Measurements from ENCODE around the gene PTPN14.

PTPN14 gene

DNA sequence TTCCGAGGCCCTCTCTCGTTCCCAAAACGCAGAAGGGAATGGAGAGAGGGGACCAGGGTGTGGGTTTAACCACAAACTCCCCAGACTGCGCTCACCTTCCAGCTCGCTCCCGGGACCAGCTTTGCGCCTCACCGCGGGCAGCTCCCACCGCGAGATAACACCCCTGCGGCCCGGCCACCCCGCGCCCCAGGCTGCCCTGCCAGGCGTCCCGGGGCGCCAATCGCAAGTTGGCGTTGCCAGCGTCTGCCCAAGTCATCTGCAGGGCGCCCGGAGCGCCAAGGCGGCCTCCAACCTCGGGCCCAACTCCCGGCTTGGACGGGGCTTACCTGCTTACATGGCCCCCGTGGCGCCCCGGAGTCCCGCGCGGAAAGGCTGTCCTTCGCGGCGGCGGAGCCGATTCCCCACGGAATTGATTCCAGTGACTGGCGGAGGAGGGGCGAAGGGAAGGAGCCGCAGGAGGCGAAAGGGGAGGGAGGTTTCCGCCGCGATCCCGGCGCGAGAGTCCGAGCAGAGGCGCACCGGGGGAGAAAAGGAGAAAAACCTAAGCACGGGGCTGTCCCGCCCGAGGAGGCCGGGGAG lies 456 bp downstream of the PTPN14 start:
- H3K4me3 Mint-ChIP-seq = peak overlapping the region; percentile 80
- peaks cover 4% of the 10 kb centered on the region for H3K4me1 Mint-ChIP-seq (ENCODE audit: low read depth)
- H3K27me3 Mint-ChIP-seq = peaks cover 60% of the 10 kb centered on the region
- H3K36me3 Mint-ChIP-seq (ENCODE audit: low read depth) = no peaks in the 10 kb centered on the region
- H3K27ac Mint-ChIP-seq = no peak overlapping the region
- no peaks in the 10 kb centered on the region for H3K9me3 Mint-ChIP-seq

GRCh38 chr1:214550013-214550856 lies 1.2 kb downstream of the PTPN14 start:
- Mint-ChIP-seq H3K9me3 (no peaks in the 10 kb centered on the region), H3K27ac (no peak overlapping the region), H3K4me3 (peak overlapping the region; percentile 39), H3K4me1 (ENCODE audit: low read depth) (peaks cover 4% of the 10 kb centered on the region), H3K27me3 (peaks cover 60% of the 10 kb centered on the region), H3K36me3 (ENCODE audit: low read depth) (no peaks in the 10 kb centered on the region)

- Mint-ChIP-seq H3K27me3 (peaks cover 60% of the 10 kb centered on the region), H3K4me1 (ENCODE audit: low read depth) (peaks cover 4% of the 10 kb centered on the region), H3K36me3 (ENCODE audit: low read depth) (no peaks in the 10 kb centered on the region), H3K27ac (no peak overlapping the region), H3K9me3 (no peaks in the 10 kb centered on the region), H3K4me3 (no peak overlapping the region)
These were observed 1.8 kb downstream of the PTPN14 start for GRCh38 chr1:214549604-214550003.

GRCh38 chr1:214548988-214549387 lies 2.4 kb downstream of the PTPN14 start:
- no peaks in the 10 kb centered on the region for H3K9me3 Mint-ChIP-seq

GRCh38 chr1:214548271-214548670 lies 3.1 kb downstream of the PTPN14 start:
- no peak overlapping the region for H3K27ac Mint-ChIP-seq
- H3K4me3 Mint-ChIP-seq = no peak overlapping the region
- peaks cover 56% of the 10 kb centered on the region for H3K27me3 Mint-ChIP-seq
- H3K36me3 Mint-ChIP-seq (ENCODE audit: low read depth) = no peaks in the 10 kb centered on the region
- H3K9me3 Mint-ChIP-seq = no peaks in the 10 kb centered on the region
- peaks cover 4% of the 10 kb centered on the region for H3K4me1 Mint-ChIP-seq (ENCODE audit: low read depth)

More at GRCh38 chr1:214548988-214549387, 2.4 kb downstream of the PTPN14 start:
- peaks cover 60% of the 10 kb centered on the region for H3K27me3 Mint-ChIP-seq
- peaks cover 4% of the 10 kb centered on the region for H3K4me1 Mint-ChIP-seq (ENCODE audit: low read depth)
- H3K4me3 Mint-ChIP-seq = no peak overlapping the region
- H3K36me3 Mint-ChIP-seq (ENCODE audit: low read depth) = no peaks in the 10 kb centered on the region
- H3K27ac Mint-ChIP-seq = no peak overlapping the region

DNA sequence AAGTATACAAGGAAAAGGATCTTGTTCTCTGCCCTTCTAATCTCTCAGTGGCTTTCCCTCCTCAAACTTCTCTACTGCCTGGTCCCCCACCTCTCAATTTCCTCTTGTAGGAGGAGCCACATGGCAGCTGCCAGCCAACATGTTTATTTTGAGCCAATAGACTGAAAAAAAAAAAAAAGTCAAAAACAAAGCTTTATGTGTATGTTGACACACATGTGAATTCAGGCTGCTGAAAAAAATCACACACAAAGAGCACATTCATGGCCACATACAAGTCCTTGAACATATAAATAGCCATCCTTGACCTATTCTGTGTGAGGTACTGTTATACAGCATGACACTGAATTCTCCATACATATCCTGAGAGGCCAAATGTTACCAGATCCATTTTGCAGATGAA lies 3.7 kb downstream of the PTPN14 start:
- Mint-ChIP-seq H3K27me3 (peaks cover 58% of the 10 kb centered on the region), H3K4me1 (ENCODE audit: low read depth) (peaks cover 4% of the 10 kb centered on the region), H3K36me3 (ENCODE audit: low read depth) (no peaks in the 10 kb centered on the region), H3K4me3 (no peak overlapping the region), H3K27ac (no peak overlapping the region), H3K9me3 (no peaks in the 10 kb centered on the region)

GRCh38 chr1:214546886-214547641 lies 4.3 kb downstream of the PTPN14 start:
- Mint-ChIP-seq H3K27me3 (peaks cover 55% of the 10 kb centered on the region), H3K9me3 (no peaks in the 10 kb centered on the region), H3K27ac (no peak overlapping the region), H3K36me3 (ENCODE audit: low read depth) (no peaks in the 10 kb centered on the region), H3K4me3 (no peak overlapping the region), H3K4me1 (ENCODE audit: low read depth) (no peaks in the 10 kb centered on the region)

GRCh38 chr1:214546084-214546483 lies 5.3 kb downstream of the PTPN14 start:
- Mint-ChIP-seq H3K9me3 (no peaks in the 10 kb centered on the region), H3K4me3 (no peak overlapping the region), H3K27ac (no peak overlapping the region), H3K27me3 (peaks cover 49% of the 10 kb centered on the region), H3K4me1 (ENCODE audit: low read depth) (no peaks in the 10 kb centered on the region), H3K36me3 (ENCODE audit: low read depth) (no peaks in the 10 kb centered on the region)

DNA sequence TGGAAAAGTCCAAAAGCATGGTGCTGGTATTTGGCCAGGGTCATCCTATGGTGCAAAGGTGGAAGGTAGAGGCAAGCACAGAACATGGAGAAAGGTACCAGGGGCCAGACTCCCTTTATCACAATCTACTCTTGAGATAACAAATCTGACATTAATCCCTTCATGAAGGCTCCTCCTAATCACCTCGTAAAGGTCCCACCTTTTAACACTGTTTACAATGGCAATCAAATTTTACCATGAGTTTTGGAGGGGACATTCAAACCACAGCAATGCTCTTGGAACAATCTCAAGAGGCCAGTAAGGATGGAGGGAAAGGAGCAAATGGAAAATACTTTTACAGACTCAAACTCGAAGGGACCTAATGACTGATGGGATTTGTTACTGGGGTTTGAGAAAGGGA lies 6.1 kb downstream of the PTPN14 start:
- no peaks in the 10 kb centered on the region for H3K4me1 Mint-ChIP-seq (ENCODE audit: low read depth)

GRCh38 chr1:214544791-214545190 lies 6.6 kb downstream of the PTPN14 start:
- Mint-ChIP-seq H3K9me3 (no peaks in the 10 kb centered on the region), H3K36me3 (ENCODE audit: low read depth) (no peaks in the 10 kb centered on the region), H3K27me3 (peaks cover 37% of the 10 kb centered on the region), H3K27ac (no peak overlapping the region), H3K4me3 (no peak overlapping the region), H3K4me1 (ENCODE audit: low read depth) (no peaks in the 10 kb centered on the region)

More for the DNA sequence above, 6.1 kb downstream of the PTPN14 start:
- Mint-ChIP-seq H3K36me3 (ENCODE audit: low read depth) (no peaks in the 10 kb centered on the region), H3K9me3 (no peaks in the 10 kb centered on the region), H3K4me3 (no peak overlapping the region), H3K27ac (no peak overlapping the region), H3K27me3 (peaks cover 42% of the 10 kb centered on the region)

- Mint-ChIP-seq H3K27me3 (peaks cover 22% of the 10 kb centered on the region), H3K4me3 (no peak overlapping the region), H3K9me3 (no peaks in the 10 kb centered on the region), H3K4me1 (ENCODE audit: low read depth) (no peaks in the 10 kb centered on the region), H3K36me3 (ENCODE audit: low read depth) (no peaks in the 10 kb centered on the region), H3K27ac (no peak overlapping the region)
These were observed 8.9 kb downstream of the PTPN14 start for GRCh38 chr1:214542275-214543199.

DNA sequence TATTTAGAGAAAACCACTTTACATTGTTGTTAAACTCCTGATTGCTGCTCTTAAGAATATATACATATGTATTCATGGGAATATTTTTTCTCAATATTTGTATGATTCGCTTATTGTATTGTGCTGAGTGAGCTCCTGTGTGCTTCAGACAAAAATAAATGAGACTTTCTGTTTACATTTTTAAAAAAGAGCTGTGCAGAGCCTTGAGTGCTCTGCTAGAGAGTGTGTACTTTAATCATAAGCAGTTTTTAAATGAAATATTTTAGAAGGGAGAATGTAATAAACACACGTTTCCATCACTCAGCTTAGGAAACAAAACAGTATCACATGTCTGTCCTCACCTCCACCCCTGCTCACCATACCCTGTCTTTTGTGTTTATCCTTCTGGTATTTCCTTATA lies 9.7 kb downstream of the PTPN14 start:
- no peaks in the 10 kb centered on the region for H3K4me1 Mint-ChIP-seq (ENCODE audit: low read depth)
- H3K36me3 Mint-ChIP-seq (ENCODE audit: low read depth) = no peaks in the 10 kb centered on the region
- H3K27me3 Mint-ChIP-seq = peaks cover 21% of the 10 kb centered on the region
- no peak overlapping the region for H3K27ac Mint-ChIP-seq
- no peak overlapping the region for H3K4me3 Mint-ChIP-seq
- H3K9me3 Mint-ChIP-seq = no peaks in the 10 kb centered on the region

DNA sequence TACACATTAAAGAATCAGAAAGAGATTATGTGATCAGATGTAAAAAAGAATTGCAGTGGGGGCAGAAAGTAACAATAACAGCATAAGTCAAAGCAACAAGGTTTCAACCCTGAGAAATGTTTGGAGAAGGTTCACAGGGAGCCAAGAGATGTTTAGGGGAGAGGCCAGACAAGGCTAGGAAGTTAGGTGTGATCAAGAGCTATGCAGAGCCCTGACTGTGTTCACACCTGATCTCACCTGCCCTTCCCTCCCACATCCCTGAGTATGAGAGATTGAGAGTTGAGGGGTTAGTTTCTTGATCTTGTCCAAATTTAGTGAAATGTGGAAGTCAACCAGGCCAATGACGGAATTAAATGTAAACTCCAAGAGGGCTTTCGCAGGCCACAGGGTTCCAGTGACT lies 10.2 kb downstream of the PTPN14 start:
- Mint-ChIP-seq H3K4me1 (ENCODE audit: low read depth) (no peaks in the 10 kb centered on the region), H3K36me3 (ENCODE audit: low read depth) (no peaks in the 10 kb centered on the region), H3K27ac (no peak overlapping the region)

DNA sequence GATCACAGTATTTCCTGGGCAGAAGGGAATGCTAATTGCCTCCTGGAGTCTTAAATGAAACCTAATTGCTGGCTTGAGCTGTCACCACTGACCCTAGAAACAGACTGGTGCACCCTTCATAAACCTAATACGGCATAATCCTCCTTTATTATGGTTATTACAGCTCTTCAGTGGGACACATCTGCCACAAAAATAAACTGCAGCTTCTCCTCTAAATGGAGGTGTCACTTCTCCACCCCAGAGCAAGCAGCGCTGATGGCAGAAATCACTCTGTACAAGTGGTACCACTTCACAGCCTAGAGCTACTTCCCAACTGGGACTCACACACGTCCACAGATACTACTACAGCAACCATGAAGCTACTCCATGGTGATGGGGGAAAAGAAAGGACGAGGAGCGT lies 11.1 kb downstream of the PTPN14 start:
- H3K4me1 Mint-ChIP-seq (ENCODE audit: low read depth) = no peaks in the 10 kb centered on the region
- H3K9me3 Mint-ChIP-seq = no peaks in the 10 kb centered on the region
- H3K27me3 Mint-ChIP-seq = peaks cover 21% of the 10 kb centered on the region
- no peaks in the 10 kb centered on the region for H3K36me3 Mint-ChIP-seq (ENCODE audit: low read depth)
- H3K27ac Mint-ChIP-seq = no peak overlapping the region
- H3K4me3 Mint-ChIP-seq = no peak overlapping the region

More for the DNA sequence above, 10.2 kb downstream of the PTPN14 start:
- Mint-ChIP-seq H3K4me3 (no peak overlapping the region), H3K27me3 (peaks cover 21% of the 10 kb centered on the region), H3K9me3 (no peaks in the 10 kb centered on the region)
